Liver (tissue), 9 donors: Measurements from ENCODE around the gene PTPRD. TPM values are rescaled to one million over a fixed set of nuclear protein-coding genes. Genes with fewer than 3 reads are reported as not detected.

ENCODE experiments used
- DNase-seq: peaks from one replicate; pipeline ENCODE4 v3.0.0-alpha.2; 2017; ENCODE audit warnings: low spot score
- H3K27ac ChIP-seq, 2 donors: one replicate each; pipeline ENCODE4 v1.7.0; 2013; ENCODE audit warnings: inconsistent platforms in 2 of 2, low read length in 2 of 2, control low read depth in 1 of 2, low read depth in 1 of 2, mild to moderate bottlenecking in 1 of 2
- H3K27me3 ChIP-seq, 4 donors: one replicate each; pipeline versions ENCODE4 v1.6.1 to v1.7.0; 2013; ENCODE audit warnings: low read length in 3 of 4, inconsistent platforms in 1 of 4, mild to moderate bottlenecking in 1 of 4, moderate library complexity in 1 of 4; ENCODE audit not compliant: control insufficient read depth in 4 of 4, insufficient read depth in 4 of 4
- H3K36me3 ChIP-seq, 4 donors: one replicate each; pipeline versions ENCODE4 v1.6.1 to v1.7.0; 2013; ENCODE audit warnings: low read length in 3 of 4, mild to moderate bottlenecking in 3 of 4, low read depth in 1 of 4, moderate library complexity in 1 of 4; ENCODE audit not compliant: control insufficient read depth in 4 of 4, insufficient read depth in 3 of 4
- H3K4me1 ChIP-seq, 4 donors: one replicate each; pipeline versions ENCODE4 v1.6.1 to v1.7.0; 2013; ENCODE audit warnings: low read length in 3 of 4, mild to moderate bottlenecking in 3 of 4, moderate library complexity in 1 of 4; ENCODE audit not compliant: control insufficient read depth in 4 of 4, insufficient read depth in 4 of 4
- H3K4me3 ChIP-seq, 3 donors: one replicate each; pipeline versions ENCODE4 v1.6.1 to v1.7.0; 2013; ENCODE audit warnings: low read length in 3 of 3, control low read depth in 1 of 3, low read depth in 1 of 3, mild to moderate bottlenecking in 1 of 3
- H3K9ac ChIP-seq, 2 donors: one replicate each; pipeline ENCODE4 v1.7.0; 2013; ENCODE audit warnings: low read length in 2 of 2, mild to moderate bottlenecking in 2 of 2, moderate library complexity in 2 of 2, control low read depth in 1 of 2, low read depth in 1 of 2
- H3K9me3 ChIP-seq, 4 donors: one replicate each; pipeline versions ENCODE4 v1.6.1 to v1.7.0; 2013; ENCODE audit warnings: low read length in 3 of 4; ENCODE audit not compliant: control insufficient read depth in 4 of 4
- EGR1 ChIP-seq, 2 donors: IDR thresholded peaks; 2 replicates each; pipeline ENCODE4 v1.6.1; 2016 to 2018; ENCODE audit warnings: antibody characterized with exemption in 2 of 2, low read depth in 2 of 2
- FOXA1 ChIP-seq: IDR thresholded peaks from 2 replicates; pipeline ENCODE4 v1.6.1; 2016; ENCODE audit warnings: antibody characterized with exemption
- FOXA2 ChIP-seq: IDR thresholded peaks from 2 replicates; pipeline ENCODE4 v1.6.1; 2016; ENCODE audit warnings: antibody characterized with exemption
- GABPA ChIP-seq, 2 donors: IDR thresholded peaks in 1 of 2; conservative IDR thresholded peaks in 1 of 2; 2 replicates each; pipeline ENCODE4 v1.6.1; 2016; ENCODE audit warnings: antibody characterized with exemption in 2 of 2, mild to moderate bottlenecking in 1 of 2, moderate library complexity in 1 of 2
- HNF4A ChIP-seq, 2 donors: conservative IDR thresholded peaks; 2 replicates each; pipeline ENCODE4 v1.6.1; 2016; ENCODE audit warnings: antibody characterized with exemption in 2 of 2, mild to moderate bottlenecking in 2 of 2
- HNF4G ChIP-seq: IDR thresholded peaks from 2 replicates; pipeline ENCODE4 v1.6.1; 2016; ENCODE audit warnings: antibody characterized with exemption
- JUND ChIP-seq, 2 donors: IDR thresholded peaks; 2 replicates each; pipeline ENCODE4 v1.6.1; 2016; ENCODE audit warnings: antibody characterized with exemption in 2 of 2
- NR2F2 ChIP-seq: IDR thresholded peaks from 2 replicates; pipeline ENCODE4 v1.6.1; 2016; ENCODE audit warnings: antibody characterized with exemption
- RAD21 ChIP-seq, 2 donors: IDR thresholded peaks; 2 replicates each; pipeline ENCODE4 v1.6.1; 2016; ENCODE audit warnings: antibody characterized with exemption in 2 of 2, mild to moderate bottlenecking in 2 of 2
- RXRA ChIP-seq, 2 donors: IDR thresholded peaks; 2 replicates each; pipeline ENCODE4 v1.6.1; 2017 to 2018; ENCODE audit warnings: antibody characterized with exemption in 2 of 2, mild to moderate bottlenecking in 1 of 2
- SP1 ChIP-seq: IDR thresholded peaks from 2 replicates; pipeline ENCODE4 v1.6.1; 2018; ENCODE audit warnings: antibody characterized with exemption, mild to moderate bottlenecking
- TAF1 ChIP-seq: conservative IDR thresholded peaks from 2 replicates; pipeline ENCODE4 v1.6.1; 2016; ENCODE audit warnings: antibody characterized with exemption, mild to moderate bottlenecking
- YY1 ChIP-seq: IDR thresholded peaks from 2 replicates; pipeline ENCODE4 v1.6.1; 2016; ENCODE audit warnings: antibody characterized with exemption, mild to moderate bottlenecking
- WGBS: extraction: QIAGEN DNeasy Blood & Tissue Kit; methylation state at CpG from one replicate; pipeline ENCODE4 v1.1.7; 2013; 5-methylcytosine and 5-hydroxymethylcytosine counted together
- polyA plus RNA-seq, 2 donors: library from polyadenylated mRNA; stranded (reverse) in 1 of 2; unstranded in 1 of 2; fragments of 200-250 nt in 1 of 2; fragments of >200 nt in 1 of 2; fragmentation: Nextera tagmentation in 1 of 2; extraction: Ambion mirVana in 1 of 2; gene quantifications; one replicate each; pipeline versions ENCODE4 v1.2.1 to v1.2.3, GENCODE V29; 2013 to 2015
- total RNA-seq, 2 donors: library from RNA; depleted of rRNA; stranded (reverse); fragments of >200 nt; gene quantifications; one replicate each; pipeline ENCODE4 v1.2.3, GENCODE V29; 2014
- TF ChIP-seq, protein P1 (sequence below): IDR thresholded peaks from 2 replicates; pipeline ENCODE4 v1.6.1; 2016; ENCODE audit warnings: antibody characterized with exemption
- TF ChIP-seq, protein P2 (sequence below): IDR thresholded peaks from 2 replicates; pipeline ENCODE4 v1.6.1; 2016; ENCODE audit warnings: antibody characterized with exemption
- TF ChIP-seq, protein P3 (sequence below): IDR thresholded peaks from 2 replicates; pipeline ENCODE4 v1.6.1; 2016; ENCODE audit warnings: antibody characterized with exemption, mild to moderate bottlenecking
- TF ChIP-seq, protein P4 (sequence below): IDR thresholded peaks from 2 replicates; pipeline ENCODE4 v1.6.1; 2016; ENCODE audit warnings: antibody characterized with exemption
- TF ChIP-seq, protein P5 (sequence below): fragments of 150-350 bp; IDR thresholded peaks from 2 replicates; pipeline ENCODE4 v1.5.1; 2017; ENCODE audit warnings: improper control_type of control experiment, low read depth, low read length; ENCODE audit not compliant: missing input control
- donor health status: healthy.
- donor health status: healthy.
- donor health status: healthy.
- donor health status: healthy.
- donor health status: healthy.

Gene PTPRD
- total and polyA plus RNA-seq, 4 donors = 0.78 to 34.2 (median 4.7) TPM

DNA sequence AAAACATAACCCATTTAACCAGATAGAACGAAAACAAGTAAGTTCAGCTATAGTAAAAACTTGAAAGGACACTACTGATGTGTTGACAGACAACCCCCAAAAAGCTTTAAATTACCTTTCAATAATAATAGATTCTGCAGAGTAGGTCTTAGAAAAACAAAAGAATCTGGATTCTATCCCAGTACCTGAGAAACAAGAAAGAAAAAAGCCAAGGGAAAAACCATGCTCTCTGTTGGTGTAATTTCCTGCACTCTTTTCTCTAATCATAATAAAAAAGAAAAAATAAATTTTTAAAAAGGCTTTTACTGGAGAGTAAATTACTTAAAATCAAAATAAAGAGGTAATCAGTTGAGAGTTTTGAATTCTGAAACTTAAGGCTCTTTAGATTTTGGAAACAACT is 1090.4 kb downstream of the PTPRD start:
- Histone ChIP-seq H3K4me3 (no peak overlapping the region), H3K4me1 (no peaks in the 10 kb centered on the region), H3K27ac (no peak overlapping the region), H3K9ac (no peak overlapping the region), H3K9me3 (no peaks in the 10 kb centered on the region), H3K36me3 (no peaks in the 10 kb centered on the region), H3K27me3 (no peaks in the 10 kb centered on the region)
- no peak for DNase-seq
- no peak for TF ChIP-seq YY1
- TF ChIP-seq HNF4A (conservative IDR thresholded peaks at IDR 0.05) = no peak
- TF ChIP-seq, protein P1, sequence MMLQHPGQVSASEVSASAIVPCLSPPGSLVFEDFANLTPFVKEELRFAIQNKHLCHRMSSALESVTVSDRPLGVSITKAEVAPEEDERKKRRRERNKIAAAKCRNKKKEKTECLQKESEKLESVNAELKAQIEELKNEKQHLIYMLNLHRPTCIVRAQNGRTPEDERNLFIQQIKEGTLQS = no peak
- no peak for TF ChIP-seq HNF4G
- TF ChIP-seq, protein P2, sequence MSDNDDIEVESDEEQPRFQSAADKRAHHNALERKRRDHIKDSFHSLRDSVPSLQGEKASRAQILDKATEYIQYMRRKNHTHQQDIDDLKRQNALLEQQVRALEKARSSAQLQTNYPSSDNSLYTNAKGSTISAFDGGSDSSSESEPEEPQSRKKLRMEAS = no peak
- TF ChIP-seq NR2F2 = no peak
- TF ChIP-seq JUND (IDR thresholded peaks at IDR 0.05) = no peak
- no peak for TF ChIP-seq FOXA2
- no peak for TF ChIP-seq SP1
- TF ChIP-seq RAD21 (IDR thresholded peaks at IDR 0.05) = no peak
- TF ChIP-seq FOXA1 = no peak
- TF ChIP-seq, protein P3, sequence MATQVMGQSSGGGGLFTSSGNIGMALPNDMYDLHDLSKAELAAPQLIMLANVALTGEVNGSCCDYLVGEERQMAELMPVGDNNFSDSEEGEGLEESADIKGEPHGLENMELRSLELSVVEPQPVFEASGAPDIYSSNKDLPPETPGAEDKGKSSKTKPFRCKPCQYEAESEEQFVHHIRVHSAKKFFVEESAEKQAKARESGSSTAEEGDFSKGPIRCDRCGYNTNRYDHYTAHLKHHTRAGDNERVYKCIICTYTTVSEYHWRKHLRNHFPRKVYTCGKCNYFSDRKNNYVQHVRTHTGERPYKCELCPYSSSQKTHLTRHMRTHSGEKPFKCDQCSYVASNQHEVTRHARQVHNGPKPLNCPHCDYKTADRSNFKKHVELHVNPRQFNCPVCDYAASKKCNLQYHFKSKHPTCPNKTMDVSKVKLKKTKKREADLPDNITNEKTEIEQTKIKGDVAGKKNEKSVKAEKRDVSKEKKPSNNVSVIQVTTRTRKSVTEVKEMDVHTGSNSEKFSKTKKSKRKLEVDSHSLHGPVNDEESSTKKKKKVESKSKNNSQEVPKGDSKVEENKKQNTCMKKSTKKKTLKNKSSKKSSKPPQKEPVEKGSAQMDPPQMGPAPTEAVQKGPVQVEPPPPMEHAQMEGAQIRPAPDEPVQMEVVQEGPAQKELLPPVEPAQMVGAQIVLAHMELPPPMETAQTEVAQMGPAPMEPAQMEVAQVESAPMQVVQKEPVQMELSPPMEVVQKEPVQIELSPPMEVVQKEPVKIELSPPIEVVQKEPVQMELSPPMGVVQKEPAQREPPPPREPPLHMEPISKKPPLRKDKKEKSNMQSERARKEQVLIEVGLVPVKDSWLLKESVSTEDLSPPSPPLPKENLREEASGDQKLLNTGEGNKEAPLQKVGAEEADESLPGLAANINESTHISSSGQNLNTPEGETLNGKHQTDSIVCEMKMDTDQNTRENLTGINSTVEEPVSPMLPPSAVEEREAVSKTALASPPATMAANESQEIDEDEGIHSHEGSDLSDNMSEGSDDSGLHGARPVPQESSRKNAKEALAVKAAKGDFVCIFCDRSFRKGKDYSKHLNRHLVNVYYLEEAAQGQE = no peak
- TF ChIP-seq EGR1 (IDR thresholded peaks at IDR 0.05; ENCODE audit: low read depth in 2 of 2) = no peak
- 71% methylated on average over 1 of the region's 1 CpG for WGBS

DNA sequence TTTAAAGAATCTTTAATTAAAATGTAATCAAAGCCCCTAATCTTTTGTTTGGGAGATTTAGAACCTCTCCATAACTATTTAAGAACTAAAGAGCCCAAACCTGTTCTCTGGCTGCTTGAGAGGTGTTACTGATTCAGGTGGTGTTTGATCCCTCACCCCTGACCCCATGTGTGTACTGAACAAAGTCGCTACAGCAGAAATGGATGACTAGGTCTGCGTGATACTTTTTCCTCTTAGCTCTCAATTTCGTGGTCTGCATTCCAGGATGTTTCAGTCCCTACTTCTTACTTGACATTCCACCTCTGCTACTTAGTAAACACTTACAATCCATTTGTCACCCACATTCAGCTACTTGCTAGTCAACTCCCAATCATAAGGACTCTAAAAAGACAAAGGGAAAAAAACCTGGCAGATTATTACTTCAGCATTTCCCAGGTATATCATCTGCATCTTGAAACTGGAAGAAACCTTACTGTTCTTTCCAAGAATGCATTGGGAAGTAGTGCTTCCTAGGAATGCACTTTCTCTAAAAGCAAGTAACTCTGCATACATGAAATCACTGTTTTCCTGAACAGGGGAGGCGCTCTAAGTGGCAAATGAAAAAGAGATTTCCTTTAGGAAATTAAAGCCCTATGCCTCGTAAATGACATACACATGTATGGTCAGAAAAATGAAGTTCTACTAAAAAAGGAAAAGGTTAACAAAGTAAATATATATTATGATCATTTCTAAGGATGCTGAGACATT is 1091.6 kb downstream of the PTPRD start:
- H3K9me3 ChIP-seq = no peaks in the 10 kb centered on the region
- no peaks in the 10 kb centered on the region for H3K27me3 ChIP-seq
- WGBS = 39% methylated on average over 5 of the region's 5 CpGs
- no peak for DNase-seq
- no peaks in the 10 kb centered on the region for H3K36me3 ChIP-seq
- H3K4me3 ChIP-seq = no peak overlapping the region
- no peak overlapping the region for H3K27ac ChIP-seq
- H3K4me1 ChIP-seq = no peaks in the 10 kb centered on the region
- H3K9ac ChIP-seq = no peak overlapping the region
- TF ChIP-seq, protein P1 = no peak
- TF ChIP-seq TAF1 (no peak), JUND (IDR thresholded peaks at IDR 0.05) (no peak), RXRA (IDR thresholded peaks at IDR 0.05) (no peak), EGR1 (IDR thresholded peaks at IDR 0.05; ENCODE audit: low read depth in 2 of 2) (no peak), HNF4A (conservative IDR thresholded peaks at IDR 0.05) (no peak), HNF4G (no peak), NR2F2 (no peak), RAD21 (IDR thresholded peaks at IDR 0.05) (no peak), YY1 (no peak), SP1 (no peak), FOXA1 (no peak), FOXA2 (no peak), GABPA (IDR thresholded peaks at IDR 0.05 in 1 of 2, conservative IDR thresholded peaks at IDR 0.05 in 1 of 2) (no peak)
- TF ChIP-seq, protein P4, sequence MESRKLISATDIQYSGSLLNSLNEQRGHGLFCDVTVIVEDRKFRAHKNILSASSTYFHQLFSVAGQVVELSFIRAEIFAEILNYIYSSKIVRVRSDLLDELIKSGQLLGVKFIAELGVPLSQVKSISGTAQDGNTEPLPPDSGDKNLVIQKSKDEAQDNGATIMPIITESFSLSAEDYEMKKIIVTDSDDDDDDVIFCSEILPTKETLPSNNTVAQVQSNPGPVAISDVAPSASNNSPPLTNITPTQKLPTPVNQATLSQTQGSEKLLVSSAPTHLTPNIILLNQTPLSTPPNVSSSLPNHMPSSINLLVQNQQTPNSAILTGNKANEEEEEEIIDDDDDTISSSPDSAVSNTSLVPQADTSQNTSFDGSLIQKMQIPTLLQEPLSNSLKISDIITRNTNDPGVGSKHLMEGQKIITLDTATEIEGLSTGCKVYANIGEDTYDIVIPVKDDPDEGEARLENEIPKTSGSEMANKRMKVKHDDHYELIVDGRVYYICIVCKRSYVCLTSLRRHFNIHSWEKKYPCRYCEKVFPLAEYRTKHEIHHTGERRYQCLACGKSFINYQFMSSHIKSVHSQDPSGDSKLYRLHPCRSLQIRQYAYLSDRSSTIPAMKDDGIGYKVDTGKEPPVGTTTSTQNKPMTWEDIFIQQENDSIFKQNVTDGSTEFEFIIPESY = no peak
- TF ChIP-seq, protein P2 = no peak
- TF ChIP-seq, protein P3 = no peak
- TF ChIP-seq, protein P5, sequence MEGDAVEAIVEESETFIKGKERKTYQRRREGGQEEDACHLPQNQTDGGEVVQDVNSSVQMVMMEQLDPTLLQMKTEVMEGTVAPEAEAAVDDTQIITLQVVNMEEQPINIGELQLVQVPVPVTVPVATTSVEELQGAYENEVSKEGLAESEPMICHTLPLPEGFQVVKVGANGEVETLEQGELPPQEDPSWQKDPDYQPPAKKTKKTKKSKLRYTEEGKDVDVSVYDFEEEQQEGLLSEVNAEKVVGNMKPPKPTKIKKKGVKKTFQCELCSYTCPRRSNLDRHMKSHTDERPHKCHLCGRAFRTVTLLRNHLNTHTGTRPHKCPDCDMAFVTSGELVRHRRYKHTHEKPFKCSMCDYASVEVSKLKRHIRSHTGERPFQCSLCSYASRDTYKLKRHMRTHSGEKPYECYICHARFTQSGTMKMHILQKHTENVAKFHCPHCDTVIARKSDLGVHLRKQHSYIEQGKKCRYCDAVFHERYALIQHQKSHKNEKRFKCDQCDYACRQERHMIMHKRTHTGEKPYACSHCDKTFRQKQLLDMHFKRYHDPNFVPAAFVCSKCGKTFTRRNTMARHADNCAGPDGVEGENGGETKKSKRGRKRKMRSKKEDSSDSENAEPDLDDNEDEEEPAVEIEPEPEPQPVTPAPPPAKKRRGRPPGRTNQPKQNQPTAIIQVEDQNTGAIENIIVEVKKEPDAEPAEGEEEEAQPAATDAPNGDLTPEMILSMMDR = no peak
